Ovary (tissue), 3 donors: ENCODE measurements around the gene UQCRC1.

Source experiments
- CTCF ChIP-seq, 3 donors: fragments of 450-650 bp in 2 of 3; fragments of 200-600 bp in 1 of 3; IDR thresholded peaks; one replicate each; pipeline versions ENCODE4 v1.5.1 to v1.8.0; 2016 to 2022; ENCODE audit warnings: antibody characterized with exemption in 3 of 3, mild to moderate bottlenecking in 1 of 3
- EP300 ChIP-seq: sonication (generic); formaldehyde crosslinking; IDR thresholded peaks from one replicate; pipeline ENCODE4 v1.6.1; 2017; ENCODE audit warnings: antibody characterized with exemption
- POLR2A ChIP-seq: fragments of 450-650 bp; IDR thresholded peaks from one replicate; pipeline ENCODE4 v1.6.1; 2017; ENCODE audit warnings: antibody characterized with exemption, mild to moderate bottlenecking, moderate library complexity
- donor health status: DM: no; HTN: no; CAD: no.

- TF ChIP-seq POLR2A = no peak
- TF ChIP-seq CTCF (IDR thresholded peaks at IDR 0.05) = no peak
- no peak for TF ChIP-seq EP300
Measured at GRCh38 chr3:48565591-48566400, 43.6 kb downstream of the UQCRC1 start.
